Fibroblast of lung (primary cell): ENCODE data around the gene TGFBR3L.

Experiments used
- EZH2 ChIP-seq: IDR thresholded peaks from 2 replicates; pipeline ENCODE4 v1.5.1; 2012; ENCODE audit warnings: low read length, control low read depth, mild to moderate bottlenecking; ENCODE audit errors: missing control alignments
- TF ChIP-seq, protein P1 (sequence below), 2 donors: IDR thresholded peaks in 1 of 2; conservative IDR thresholded peaks in 1 of 2; 1 replicate in 1 of 2; 2 replicates in 1 of 2; pipeline ENCODE4 v1.5.1; 2011 to 2012; ENCODE audit warnings: low read length in 2 of 2, control low read depth in 1 of 2, inconsistent platforms in 1 of 2, low read depth in 1 of 2, mild to moderate bottlenecking in 1 of 2

DNA sequence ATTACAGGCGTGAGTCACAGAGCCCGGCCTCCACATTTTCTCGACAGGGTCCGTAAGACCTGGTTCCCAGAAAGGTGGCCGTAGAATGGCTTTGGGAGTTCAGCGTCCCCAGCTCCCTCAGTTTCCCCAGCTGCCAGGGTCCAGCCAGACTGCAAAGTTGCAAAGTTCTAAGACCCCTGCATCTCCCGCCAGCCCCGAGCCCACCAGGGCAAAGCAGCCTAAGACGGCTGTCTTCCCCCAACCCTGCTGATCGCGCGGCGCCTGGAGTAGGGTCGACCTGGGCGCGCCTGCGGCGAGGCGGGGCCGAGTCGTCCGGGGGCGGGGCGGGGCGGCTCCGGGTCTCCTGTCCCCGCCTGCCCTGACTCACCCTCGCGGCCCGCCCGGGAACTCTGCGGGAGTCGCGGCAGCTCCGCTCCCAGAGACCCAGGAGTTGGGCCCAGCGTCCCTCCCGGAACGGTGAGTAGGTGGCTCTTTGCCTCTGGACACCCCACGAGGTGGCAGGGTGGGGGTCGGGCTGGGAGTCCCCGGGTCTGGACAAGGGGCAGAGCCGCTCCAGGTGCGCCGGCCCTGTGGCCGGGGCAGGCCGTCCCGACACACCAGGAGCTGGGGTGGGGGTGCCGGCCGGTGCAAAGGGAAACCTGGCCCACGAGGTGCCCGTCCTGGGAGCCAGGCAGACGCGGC lies 26.3 kb upstream of the TGFBR3L start, which contains the start of gene LRRC8E:
- TF ChIP-seq, protein P1, sequence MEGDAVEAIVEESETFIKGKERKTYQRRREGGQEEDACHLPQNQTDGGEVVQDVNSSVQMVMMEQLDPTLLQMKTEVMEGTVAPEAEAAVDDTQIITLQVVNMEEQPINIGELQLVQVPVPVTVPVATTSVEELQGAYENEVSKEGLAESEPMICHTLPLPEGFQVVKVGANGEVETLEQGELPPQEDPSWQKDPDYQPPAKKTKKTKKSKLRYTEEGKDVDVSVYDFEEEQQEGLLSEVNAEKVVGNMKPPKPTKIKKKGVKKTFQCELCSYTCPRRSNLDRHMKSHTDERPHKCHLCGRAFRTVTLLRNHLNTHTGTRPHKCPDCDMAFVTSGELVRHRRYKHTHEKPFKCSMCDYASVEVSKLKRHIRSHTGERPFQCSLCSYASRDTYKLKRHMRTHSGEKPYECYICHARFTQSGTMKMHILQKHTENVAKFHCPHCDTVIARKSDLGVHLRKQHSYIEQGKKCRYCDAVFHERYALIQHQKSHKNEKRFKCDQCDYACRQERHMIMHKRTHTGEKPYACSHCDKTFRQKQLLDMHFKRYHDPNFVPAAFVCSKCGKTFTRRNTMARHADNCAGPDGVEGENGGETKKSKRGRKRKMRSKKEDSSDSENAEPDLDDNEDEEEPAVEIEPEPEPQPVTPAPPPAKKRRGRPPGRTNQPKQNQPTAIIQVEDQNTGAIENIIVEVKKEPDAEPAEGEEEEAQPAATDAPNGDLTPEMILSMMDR (conservative IDR thresholded peaks at IDR 0.05 in 1 of 2, IDR thresholded peaks at IDR 0.05 in 1 of 2; ENCODE audit: low read depth in 1 of 2, low read length in 2 of 2) = no peak
- no peak for TF ChIP-seq EZH2
